Activated CD8-positive, alpha-beta T cell treated with anti-CD3 and anti-CD28 coated beads for 36 hours (primary cell): ENCODE data around the gene SIX6. TPM values are rescaled to one million over a fixed set of nuclear protein-coding genes. Genes with fewer than 3 reads are reported as not detected.

Source experiments
- ATAC-seq: fragments of 200-7000 bp; cut with Tn5 transposase; one replicate; pipeline ENCODE4 v1.10.0; 2021; ENCODE audit warnings: mild to moderate bottlenecking, moderate library complexity
- CTCF ChIA-PET: fragments of 350-600 bp; sonication (Branson Sonifier 250); formaldehyde crosslinking; loops from one replicate; lab custom pipeline; 2021; ENCODE audit warnings: antibody characterized with exemption; lab: Charles Lee
- POLR2A ChIA-PET: fragments of 350-600 bp; sonication (Branson Sonifier 250); formaldehyde crosslinking; loops from one replicate; lab custom pipeline; 2021; ENCODE audit warnings: antibody characterized with exemption; lab: Charles Lee
- DNase-seq: peaks from one replicate; pipeline ENCODE4 v3.0.0-alpha.2; 2020
- H3K27ac Mint-ChIP-seq: one replicate; pipeline ENCODE4 v1.8.0; 2021; ENCODE audit warnings: mild to moderate bottlenecking, mixed read lengths
- H3K27me3 Mint-ChIP-seq: one replicate; pipeline ENCODE4 v1.8.0; 2021; ENCODE audit warnings: mixed read lengths
- H3K36me3 Mint-ChIP-seq: one replicate; pipeline ENCODE4 v1.8.0; 2021; ENCODE audit warnings: low read depth, mixed read lengths
- H3K4me1 Mint-ChIP-seq: one replicate; pipeline ENCODE4 v1.8.0; 2021; ENCODE audit warnings: low read depth, mixed read lengths
- H3K4me3 Mint-ChIP-seq: one replicate; pipeline ENCODE4 v1.8.0; 2021; ENCODE audit warnings: mild to moderate bottlenecking, moderate library complexity, mixed read lengths
- H3K9me3 Mint-ChIP-seq: one replicate; pipeline ENCODE4 v1.8.0; 2021; ENCODE audit warnings: mixed read lengths
- CTCF ChIP-seq: fragments of 200-600 bp; IDR thresholded peaks from one replicate; pipeline ENCODE4 v1.8.0; 2022; ENCODE audit warnings: antibody characterized with exemption, mild to moderate bottlenecking
- intact Hi-C: fragments of 100-400 bp; cut with micrococcal nuclease; formaldehyde crosslinking; loops from one replicate; pipeline ENCODE4 v1.10.0; 2022
- total RNA-seq, 2 experiments: library from RNA; stranded (reverse); gene quantifications; one replicate each; pipeline ENCODE4 v1.2.3, GENCODE V29; 2021

SIX6 gene
- total RNA-seq, 2 experiments from 2014 or later: not detected

GRCh38 chr14:60512973-60513571 lies 4.1 kb downstream of the SIX6 start:
- DNase-seq (no peak), ATAC-seq (no peak)
- no peaks in the 10 kb centered on the region for H3K9me3 Mint-ChIP-seq
- TF ChIP-seq CTCF: no peak
- POLR2A ChIA-PET: no interaction called here
- H3K4me3 Mint-ChIP-seq: no peak overlapping the region
- H3K4me1 Mint-ChIP-seq: peaks cover 29% of the 10 kb centered on the region
- CTCF ChIA-PET: no interaction called here
- intact Hi-C loops: loop anchor here (5.0 kb wide), 1 partner anchor 139 kb away; no protein-coding TSS in a partner anchor
- H3K27me3 Mint-ChIP-seq: peaks cover 74% of the 10 kb centered on the region
- peaks cover 2% of the 10 kb centered on the region for H3K36me3 Mint-ChIP-seq
- H3K27ac Mint-ChIP-seq: no peak overlapping the region

GRCh38 chr14:60514378-60514740 lies 5.4 kb downstream of the SIX6 start:
- no peak for ATAC-seq
- H3K36me3 Mint-ChIP-seq: peaks cover 2% of the 10 kb centered on the region
- intact Hi-C loops: loop anchor here (5.0 kb wide), 1 partner anchor 138 kb away; no protein-coding TSS in a partner anchor
- ChIA-PET POLR2A (no interaction called here), CTCF (interaction anchor here (0.8 to 2.0 kb wide), 3 partner anchors 10 to 129 kb away, joined by 3 to 6 read pairs (median 3); no protein-coding TSS in a partner anchor)
- H3K27me3 Mint-ChIP-seq: peaks cover 65% of the 10 kb centered on the region
- H3K9me3 Mint-ChIP-seq: no peaks in the 10 kb centered on the region
- H3K4me3 Mint-ChIP-seq: peak overlapping the region; percentile 7
- H3K27ac Mint-ChIP-seq: no peak overlapping the region
- TF ChIP-seq CTCF: no peak
- no peak for DNase-seq
- H3K4me1 Mint-ChIP-seq: peaks cover 23% of the 10 kb centered on the region

- intact Hi-C loops: loop anchor here (5.0 kb wide), 1 partner anchor 137 kb away; no protein-coding TSS in a partner anchor
- CTCF ChIA-PET: interaction anchor here (0.6 to 2.0 kb wide), 4 partner anchors 11 to 562 kb away, joined by 3 to 6 read pairs (median 3); no protein-coding TSS in a partner anchor
- Mint-ChIP-seq H3K27me3 (peaks cover 60% of the 10 kb centered on the region), H3K9me3 (no peaks in the 10 kb centered on the region), H3K27ac (no peak overlapping the region), H3K36me3 (peaks cover 2% of the 10 kb centered on the region), H3K4me3 (peak overlapping the region; percentile 47), H3K4me1 (peaks cover 20% of the 10 kb centered on the region)
- ATAC-seq (peak; percentile 62), DNase-seq (peak; percentile 27)
- TF ChIP-seq CTCF: peak; percentile 59
- POLR2A ChIA-PET: no interaction called here
Measured at GRCh38 chr14:60514741-60515491, 6.0 kb downstream of the SIX6 start.

- Mint-ChIP-seq H3K4me3 (peak overlapping the region; percentile 9), H3K36me3 (peaks cover 2% of the 10 kb centered on the region), H3K9me3 (no peaks in the 10 kb centered on the region), H3K27ac (no peak overlapping the region), H3K4me1 (peaks cover 15% of the 10 kb centered on the region), H3K27me3 (peaks cover 53% of the 10 kb centered on the region)
- intact Hi-C loops: no loop called here
- DNase-seq: peak; percentile 10
- ChIA-PET CTCF (interaction anchor here (0.6 to 2.0 kb wide), 3 partner anchors 11 to 562 kb away, joined by 3 to 6 read pairs (median 3); no protein-coding TSS in a partner anchor), POLR2A (interaction anchor here (0.7 kb wide), 1 partner anchor 45 kb away, joined by 3 read pairs; no protein-coding TSS in a partner anchor)
- no peak for ATAC-seq
- TF ChIP-seq CTCF: no peak
Measured at GRCh38 chr14:60515511-60516289, 6.8 kb downstream of the SIX6 start.
